Gastrocnemius medialis (tissue), 4 donors: Measurements from ENCODE around the gene ZNF791.

ENCODE experiments used
- POLR2A ChIP-seq, 2 donors: fragments of 450-650 bp; IDR thresholded peaks; one replicate each; pipeline ENCODE4 v1.6.1; 2017; ENCODE audit warnings: antibody characterized with exemption in 2 of 2, mild to moderate bottlenecking in 2 of 2, moderate library complexity in 2 of 2
- TF ChIP-seq, protein P1 (sequence below), 5 experiments: fragments of 450-650 bp in 3 of 5; fragments of 200-600 bp in 2 of 5; sonication (generic) in 2 of 5; IDR thresholded peaks in 4 of 5; conservative IDR thresholded peaks in 1 of 5; 1 replicate in 4 of 5; 2 replicates in 1 of 5; pipeline ENCODE4 v1.5.1; 2016 to 2019; ENCODE audit warnings: antibody characterized with exemption in 5 of 5, mild to moderate bottlenecking in 3 of 5, moderate library complexity in 3 of 5

DNA sequence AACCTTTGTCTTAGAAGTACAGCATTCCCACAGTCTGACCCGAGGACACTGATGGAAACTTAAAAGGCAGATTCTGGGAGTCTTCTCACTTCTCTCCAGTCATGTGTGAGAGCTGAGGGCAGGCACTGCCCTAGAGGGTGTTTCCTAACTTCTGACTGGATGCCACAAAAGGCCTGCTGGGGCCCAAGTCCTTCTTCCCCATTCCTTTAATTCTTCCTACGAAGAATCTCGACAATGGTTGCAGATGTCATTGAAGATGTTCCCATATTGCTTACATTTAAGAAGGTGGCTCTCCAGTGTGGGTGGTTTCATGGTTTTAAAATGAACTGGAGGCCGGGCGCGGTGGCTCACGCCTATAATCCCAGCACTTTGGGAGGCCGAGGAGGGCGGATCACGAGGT is 32.1 kb upstream of the ZNF791 start:
- TF ChIP-seq, protein P1, sequence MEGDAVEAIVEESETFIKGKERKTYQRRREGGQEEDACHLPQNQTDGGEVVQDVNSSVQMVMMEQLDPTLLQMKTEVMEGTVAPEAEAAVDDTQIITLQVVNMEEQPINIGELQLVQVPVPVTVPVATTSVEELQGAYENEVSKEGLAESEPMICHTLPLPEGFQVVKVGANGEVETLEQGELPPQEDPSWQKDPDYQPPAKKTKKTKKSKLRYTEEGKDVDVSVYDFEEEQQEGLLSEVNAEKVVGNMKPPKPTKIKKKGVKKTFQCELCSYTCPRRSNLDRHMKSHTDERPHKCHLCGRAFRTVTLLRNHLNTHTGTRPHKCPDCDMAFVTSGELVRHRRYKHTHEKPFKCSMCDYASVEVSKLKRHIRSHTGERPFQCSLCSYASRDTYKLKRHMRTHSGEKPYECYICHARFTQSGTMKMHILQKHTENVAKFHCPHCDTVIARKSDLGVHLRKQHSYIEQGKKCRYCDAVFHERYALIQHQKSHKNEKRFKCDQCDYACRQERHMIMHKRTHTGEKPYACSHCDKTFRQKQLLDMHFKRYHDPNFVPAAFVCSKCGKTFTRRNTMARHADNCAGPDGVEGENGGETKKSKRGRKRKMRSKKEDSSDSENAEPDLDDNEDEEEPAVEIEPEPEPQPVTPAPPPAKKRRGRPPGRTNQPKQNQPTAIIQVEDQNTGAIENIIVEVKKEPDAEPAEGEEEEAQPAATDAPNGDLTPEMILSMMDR (IDR thresholded peaks at IDR 0.05 in 4 of 5, conservative IDR thresholded peaks at IDR 0.05 in 1 of 5) = no peak
- no peak for TF ChIP-seq POLR2A (IDR thresholded peaks at IDR 0.05)
